T47D (cell line): Measurements from ENCODE around the gene CHAC1.

ENCODE experiments used
- DNase-seq, 2 experiments: peaks; one replicate each; pipeline versions ENCODE4 v3.0.0 to v3.0.0-alpha.2; 2011 to 2012; ENCODE audit warnings: low read depth in 1 of 2, low spot score in 1 of 2
- JUND ChIP-seq: IDR thresholded peaks from 2 replicates; pipeline ENCODE4 v1.6.1; 2012; ENCODE audit warnings: low read depth
- in situ Hi-C: cut with HindIII; loops from 2 replicates; pipeline ENCODE4 v1.10.0; 2016; ENCODE audit warnings: low sequenced_read_pairs, low pct_unique_long_range_greater_than_20kb

CHAC1 gene

GRCh38 chr15:40914486-40914885 lies 38.8 kb upstream of the CHAC1 start:
- no peak for TF ChIP-seq JUND
- in situ Hi-C loops = no loop called here
- no peak for DNase-seq

GRCh38 chr15:40915116-40915661 lies 38.1 kb upstream of the CHAC1 start:
- in situ Hi-C loops = no loop called here
- DNase-seq = no peak
- TF ChIP-seq JUND = no peak

- no peak for DNase-seq
- in situ Hi-C loops = no loop called here
- no peak for TF ChIP-seq JUND
These were observed 37.6 kb upstream of the CHAC1 start for GRCh38 chr15:40915679-40916078.

- in situ Hi-C loops = no loop called here
- TF ChIP-seq JUND = no peak
- DNase-seq = no peak
These were observed 35.7 kb upstream of the CHAC1 start for GRCh38 chr15:40917585-40917984.

GRCh38 chr15:40918146-40918798 lies 35.0 kb upstream of the CHAC1 start:
- TF ChIP-seq JUND = no peak
- DNase-seq = no peak
- in situ Hi-C loops = no loop called here

- DNase-seq = no peak
- TF ChIP-seq JUND = no peak
- in situ Hi-C loops = no loop called here
These were observed 34.4 kb upstream of the CHAC1 start for GRCh38 chr15:40918799-40919392.

- DNase-seq = no peak
- in situ Hi-C loops = no loop called here
- TF ChIP-seq JUND = no peak
These were observed 31.2 kb upstream of the CHAC1 start for GRCh38 chr15:40921949-40922607.

GRCh38 chr15:40922608-40923005 lies 30.7 kb upstream of the CHAC1 start:
- no peak for TF ChIP-seq JUND
- no peak for DNase-seq
- in situ Hi-C loops = no loop called here

GRCh38 chr15:40923551-40923950 lies 29.7 kb upstream of the CHAC1 start:
- no peak for DNase-seq
- no peak for TF ChIP-seq JUND
- in situ Hi-C loops = no loop called here

- no peak for DNase-seq
- in situ Hi-C loops = no loop called here
- TF ChIP-seq JUND = no peak
These were observed 27.8 kb upstream of the CHAC1 start for GRCh38 chr15:40925495-40925862.

GRCh38 chr15:40925863-40926658 lies 27.2 kb upstream of the CHAC1 start:
- in situ Hi-C loops = no loop called here
- DNase-seq = no peak
- no peak for TF ChIP-seq JUND

GRCh38 chr15:40926659-40927494 lies 26.4 kb upstream of the CHAC1 start:
- TF ChIP-seq JUND = no peak
- DNase-seq = no peak
- in situ Hi-C loops = no loop called here
